Activated naive CD8-positive, alpha-beta T cell (primary cell): ENCODE data around the gene CDK5RAP2.
"Not testable (repeated sequence)": the region's sequence is repeated elsewhere in the genome, so short reads cannot be mapped to it uniquely, and the experiment has no call there.

ENCODE experiments used
- H3K27ac Mint-ChIP-seq: one replicate; pipeline ENCODE4 v1.8.0; 2021; ENCODE audit warnings: mixed read lengths
- H3K27me3 Mint-ChIP-seq: one replicate; pipeline ENCODE4 v1.8.0; 2021; ENCODE audit warnings: mixed read lengths
- H3K36me3 Mint-ChIP-seq: one replicate; pipeline ENCODE4 v1.8.0; 2021; ENCODE audit warnings: mixed read lengths
- H3K4me1 Mint-ChIP-seq: one replicate; pipeline ENCODE4 v1.8.0; 2021; ENCODE audit warnings: low read depth, mixed read lengths
- H3K4me3 Mint-ChIP-seq: one replicate; pipeline ENCODE4 v1.8.0; 2021; ENCODE audit warnings: mild to moderate bottlenecking, mixed read lengths
- H3K9me3 Mint-ChIP-seq: one replicate; pipeline ENCODE4 v1.8.0; 2021; ENCODE audit warnings: low read depth, mixed read lengths

CDK5RAP2 gene

GRCh38 chr9:120463765-120464164 is 116.2 kb downstream of the CDK5RAP2 start:
- H3K36me3 Mint-ChIP-seq, result peaks cover 40% of the 10 kb centered on the region
- H3K4me3 Mint-ChIP-seq, result no peak overlapping the region
- H3K27ac Mint-ChIP-seq, result no peak overlapping the region
- H3K9me3 Mint-ChIP-seq, result no peaks in the 10 kb centered on the region
- no peaks in the 10 kb centered on the region for H3K4me1 Mint-ChIP-seq
- no peaks in the 10 kb centered on the region for H3K27me3 Mint-ChIP-seq

- peaks cover 52% of the 10 kb centered on the region for H3K36me3 Mint-ChIP-seq
- H3K9me3 Mint-ChIP-seq, H3K27ac Mint-ChIP-seq, H3K4me1 Mint-ChIP-seq, H3K4me3 Mint-ChIP-seq, H3K27me3 Mint-ChIP-seq: not testable (repeated sequence)
These were observed 118.3 kb downstream of the CDK5RAP2 start for GRCh38 chr9:120461677-120462076.

DNA sequence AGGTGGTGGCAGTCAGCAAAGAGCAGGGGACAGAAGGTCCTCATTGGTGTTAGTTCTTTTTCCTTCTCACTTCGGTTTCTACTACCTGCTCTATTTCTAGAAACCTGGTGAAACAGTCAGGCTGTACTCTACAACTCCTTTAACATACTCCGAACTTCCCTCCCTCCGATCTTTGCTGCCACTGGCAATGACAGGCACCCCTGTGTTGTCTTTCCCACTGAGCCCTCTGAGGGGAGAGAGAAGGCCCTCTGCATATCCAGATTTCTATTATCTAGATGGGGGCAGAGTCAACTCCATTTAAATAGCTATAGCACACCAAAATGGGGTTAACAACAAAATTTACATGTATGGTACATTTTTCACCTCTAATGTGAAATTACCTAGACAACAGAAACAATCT is 123.7 kb downstream of the CDK5RAP2 start:
- H3K9me3 Mint-ChIP-seq, result no peaks in the 10 kb centered on the region
- no peak overlapping the region for H3K27ac Mint-ChIP-seq
- H3K4me3 Mint-ChIP-seq, result no peak overlapping the region
- peaks cover 58% of the 10 kb centered on the region for H3K36me3 Mint-ChIP-seq
- H3K4me1 Mint-ChIP-seq, result no peaks in the 10 kb centered on the region
- no peaks in the 10 kb centered on the region for H3K27me3 Mint-ChIP-seq

GRCh38 chr9:120454467-120454866 is 125.5 kb downstream of the CDK5RAP2 start:
- H3K27ac Mint-ChIP-seq, result no peak overlapping the region
- H3K9me3 Mint-ChIP-seq, result no peaks in the 10 kb centered on the region
- H3K27me3 Mint-ChIP-seq, result no peaks in the 10 kb centered on the region
- peaks cover 61% of the 10 kb centered on the region for H3K36me3 Mint-ChIP-seq
- no peaks in the 10 kb centered on the region for H3K4me1 Mint-ChIP-seq
- H3K4me3 Mint-ChIP-seq, result no peak overlapping the region

GRCh38 chr9:120453792-120454191 is 126.2 kb downstream of the CDK5RAP2 start:
- Mint-ChIP-seq H3K4me3 (no peak overlapping the region), H3K9me3 (no peaks in the 10 kb centered on the region), H3K27me3 (no peaks in the 10 kb centered on the region), H3K36me3 (peaks cover 61% of the 10 kb centered on the region), H3K4me1 (no peaks in the 10 kb centered on the region), H3K27ac (no peak overlapping the region)

- Mint-ChIP-seq H3K4me1 (no peaks in the 10 kb centered on the region), H3K27ac (no peak overlapping the region), H3K36me3 (peaks cover 55% of the 10 kb centered on the region), H3K9me3 (no peaks in the 10 kb centered on the region), H3K4me3 (no peak overlapping the region), H3K27me3 (no peaks in the 10 kb centered on the region)
These were observed 127.3 kb downstream of the CDK5RAP2 start for GRCh38 chr9:120452631-120453030.

DNA sequence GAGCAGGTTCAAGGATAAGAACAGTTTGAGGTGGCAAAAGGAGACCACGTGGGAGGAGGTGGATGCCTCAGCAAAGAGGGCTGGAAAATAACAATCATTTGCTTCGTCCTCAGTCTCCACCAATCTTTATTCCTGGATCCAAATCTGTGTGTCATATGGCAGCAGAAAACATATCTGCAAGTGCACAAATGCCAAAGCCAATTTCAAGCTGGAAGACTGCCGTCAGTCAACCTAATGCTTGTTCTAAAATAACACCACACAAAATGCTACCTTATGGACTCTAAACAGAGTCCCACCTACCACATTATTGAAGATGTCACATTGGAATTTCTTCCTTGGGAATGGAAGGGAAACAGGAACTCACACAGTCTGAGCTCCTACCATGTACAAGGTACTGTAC is 129.1 kb downstream of the CDK5RAP2 start:
- no peak overlapping the region for H3K4me3 Mint-ChIP-seq
- no peaks in the 10 kb centered on the region for H3K9me3 Mint-ChIP-seq
- peaks cover 5% of the 10 kb centered on the region for H3K4me1 Mint-ChIP-seq
- H3K27ac Mint-ChIP-seq, result no peak overlapping the region
- H3K36me3 Mint-ChIP-seq, result peaks cover 47% of the 10 kb centered on the region
- no peaks in the 10 kb centered on the region for H3K27me3 Mint-ChIP-seq

DNA sequence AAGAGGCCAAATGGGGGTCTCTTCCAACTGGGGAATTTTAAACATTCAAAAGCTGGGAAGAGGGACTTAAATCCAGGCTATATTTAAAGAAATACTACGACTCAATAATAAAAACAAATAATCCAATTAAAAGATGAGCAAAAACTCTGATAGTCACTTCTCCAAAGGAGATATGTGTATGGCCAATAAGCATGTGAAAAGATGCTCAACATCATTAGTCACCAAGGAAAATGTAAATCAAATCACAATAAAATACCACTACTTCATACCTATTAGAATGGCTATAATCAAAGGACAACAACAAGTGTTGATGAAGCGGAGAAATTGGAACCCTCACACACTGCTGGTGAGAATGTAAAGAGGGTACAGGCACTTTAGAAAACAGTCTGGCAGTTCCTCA is 130.4 kb downstream of the CDK5RAP2 start:
- Mint-ChIP-seq H3K4me3 (no peak overlapping the region), H3K27ac (no peak overlapping the region), H3K36me3 (peaks cover 38% of the 10 kb centered on the region), H3K9me3 (no peaks in the 10 kb centered on the region), H3K4me1 (peaks cover 5% of the 10 kb centered on the region), H3K27me3 (no peaks in the 10 kb centered on the region)

- Mint-ChIP-seq H3K27ac (no peak overlapping the region), H3K27me3 (no peaks in the 10 kb centered on the region), H3K9me3 (no peaks in the 10 kb centered on the region), H3K4me1 (peaks cover 5% of the 10 kb centered on the region), H3K4me3 (no peak overlapping the region), H3K36me3 (peaks cover 34% of the 10 kb centered on the region)
These were observed 131.9 kb downstream of the CDK5RAP2 start for GRCh38 chr9:120447959-120448500.

DNA sequence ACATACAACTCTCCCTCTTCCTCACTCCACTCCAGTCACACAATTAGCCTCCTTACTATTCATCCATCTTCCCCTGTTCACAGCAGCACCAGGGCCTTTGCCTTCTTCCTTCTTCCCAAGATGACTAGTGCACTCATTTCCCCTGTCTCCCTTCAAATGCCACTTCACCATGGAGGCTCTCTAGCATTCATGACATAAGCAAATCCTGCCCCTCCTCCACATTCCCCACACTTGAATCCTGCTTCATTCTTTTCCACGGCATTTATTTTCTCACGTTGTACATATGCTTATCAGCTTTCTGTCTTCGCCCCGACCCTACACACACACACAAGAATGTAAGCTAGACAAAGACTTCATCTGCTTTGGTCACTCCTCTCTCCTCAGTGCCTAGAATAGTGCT is 133.3 kb downstream of the CDK5RAP2 start:
- H3K4me3 Mint-ChIP-seq, result no peak overlapping the region
- H3K27ac Mint-ChIP-seq, result peak overlapping the region; percentile 38
- peaks cover 5% of the 10 kb centered on the region for H3K4me1 Mint-ChIP-seq
- H3K27me3 Mint-ChIP-seq, result no peaks in the 10 kb centered on the region
- H3K36me3 Mint-ChIP-seq, result peaks cover 29% of the 10 kb centered on the region
- no peaks in the 10 kb centered on the region for H3K9me3 Mint-ChIP-seq

DNA sequence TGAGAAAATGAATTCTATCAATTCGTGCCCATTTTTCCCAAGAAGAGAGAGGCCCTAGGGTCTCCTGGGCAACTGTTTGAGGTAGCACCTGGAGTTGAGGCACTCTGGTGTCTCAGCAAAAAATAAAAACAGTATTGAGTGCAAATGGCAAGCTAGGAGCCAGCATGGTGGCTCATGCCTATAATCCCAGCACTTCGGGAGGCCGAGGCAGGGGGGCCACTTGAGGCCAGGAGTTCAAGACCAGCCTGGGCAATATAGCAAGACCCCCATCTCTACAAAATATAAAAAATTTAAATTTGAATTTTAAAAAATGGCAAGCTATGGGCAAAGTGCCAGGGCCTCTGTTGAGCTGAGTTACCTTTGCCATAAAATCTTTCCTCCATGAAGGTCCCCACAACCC is 136.0 kb downstream of the CDK5RAP2 start:
- Mint-ChIP-seq H3K4me1 (peaks cover 5% of the 10 kb centered on the region), H3K36me3 (peaks cover 22% of the 10 kb centered on the region), H3K4me3 (no peak overlapping the region), H3K27ac (no peak overlapping the region), H3K27me3 (no peaks in the 10 kb centered on the region), H3K9me3 (no peaks in the 10 kb centered on the region)

DNA sequence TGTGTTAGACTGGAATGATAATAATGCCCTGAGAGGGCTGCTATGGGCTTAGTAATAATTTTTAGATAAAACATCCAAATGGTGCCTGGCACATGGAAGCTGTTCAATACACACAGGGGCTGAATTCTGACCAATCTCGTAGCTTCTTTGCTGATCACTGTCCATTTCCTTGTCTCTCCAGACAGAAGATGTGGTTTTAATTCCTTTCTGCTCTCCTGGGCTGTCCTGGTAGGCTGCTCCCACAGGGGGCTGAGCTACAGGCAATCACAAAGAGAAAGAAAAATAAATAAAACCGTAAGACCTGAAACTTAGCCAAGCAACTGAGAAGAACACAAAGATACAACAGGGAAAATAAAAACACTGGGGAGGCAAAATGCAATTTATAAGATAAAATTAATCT is 136.5 kb downstream of the CDK5RAP2 start:
- H3K27ac Mint-ChIP-seq, result no peak overlapping the region

DNA sequence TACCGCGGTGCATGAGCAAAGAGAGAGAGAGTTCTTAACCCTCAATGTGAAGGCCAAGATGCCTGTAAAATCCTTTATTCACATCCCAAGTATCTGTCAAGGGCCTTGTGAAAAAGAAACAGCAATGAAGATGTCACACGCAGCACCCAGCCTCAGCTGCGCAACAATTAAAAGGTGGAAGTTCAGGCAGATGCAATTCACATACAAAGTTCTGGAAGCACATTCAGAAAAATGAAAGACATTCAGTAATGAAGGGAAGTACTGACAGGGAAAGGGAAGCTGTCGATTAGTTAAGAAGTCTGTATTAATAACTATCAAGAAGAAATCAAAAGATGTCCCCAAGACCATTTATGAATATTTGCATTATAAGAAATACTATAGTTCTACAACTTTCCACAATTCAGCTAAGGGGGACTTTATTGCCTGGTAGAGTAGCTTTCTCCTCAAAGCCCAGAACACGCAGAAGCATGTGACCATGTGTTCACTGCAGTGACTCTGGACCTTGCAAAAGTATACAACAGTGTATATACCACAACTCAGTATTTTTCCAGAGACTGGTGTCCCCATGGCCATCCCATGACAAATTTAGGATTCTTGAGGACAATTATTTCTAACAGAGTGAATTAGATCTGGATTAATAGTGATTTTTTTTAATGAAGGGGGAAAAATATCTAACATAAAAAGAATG is 137.5 kb downstream of the CDK5RAP2 start:
- H3K9me3 Mint-ChIP-seq, result no peaks in the 10 kb centered on the region
- peaks cover 5% of the 10 kb centered on the region for H3K4me1 Mint-ChIP-seq
- H3K36me3 Mint-ChIP-seq, result peaks cover 18% of the 10 kb centered on the region
- no peak overlapping the region for H3K27ac Mint-ChIP-seq
- H3K27me3 Mint-ChIP-seq, result no peaks in the 10 kb centered on the region
- no peak overlapping the region for H3K4me3 Mint-ChIP-seq

More for the DNA sequence above, 136.5 kb downstream of the CDK5RAP2 start:
- Mint-ChIP-seq H3K9me3 (no peaks in the 10 kb centered on the region), H3K36me3 (peaks cover 20% of the 10 kb centered on the region), H3K27me3 (no peaks in the 10 kb centered on the region), H3K4me3 (no peak overlapping the region), H3K4me1 (peaks cover 5% of the 10 kb centered on the region)

GRCh38 chr9:120441426-120442307 is 138.3 kb downstream of the CDK5RAP2 start:
- Mint-ChIP-seq H3K4me3 (no peak overlapping the region), H3K27ac (no peak overlapping the region), H3K36me3 (peaks cover 16% of the 10 kb centered on the region), H3K9me3 (no peaks in the 10 kb centered on the region), H3K27me3 (no peaks in the 10 kb centered on the region), H3K4me1 (peaks cover 3% of the 10 kb centered on the region)

GRCh38 chr9:120440791-120441190 is 139.2 kb downstream of the CDK5RAP2 start:
- Mint-ChIP-seq H3K4me3 (no peak overlapping the region), H3K9me3 (no peaks in the 10 kb centered on the region), H3K27ac (no peak overlapping the region), H3K27me3 (no peaks in the 10 kb centered on the region), H3K36me3 (peaks cover 17% of the 10 kb centered on the region), H3K4me1 (no peaks in the 10 kb centered on the region)
